IPS-18c (cell line): ENCODE measurements around the gene FOXC2.

Source experiments
- H3K4me3 ChIP-seq: 2 replicates; pipeline ENCODE4 v1.7.0; 2013; ENCODE audit warnings: low read depth, mild to moderate bottlenecking, low read length, moderate library complexity; ENCODE audit not compliant: insufficient read depth
- H3K9me3 ChIP-seq: one replicate; pipeline ENCODE4 v1.6.1; 2013; ENCODE audit warnings: mild to moderate bottlenecking, low read length, moderate library complexity; ENCODE audit not compliant: control insufficient read depth, insufficient read depth

FOXC2 gene

DNA sequence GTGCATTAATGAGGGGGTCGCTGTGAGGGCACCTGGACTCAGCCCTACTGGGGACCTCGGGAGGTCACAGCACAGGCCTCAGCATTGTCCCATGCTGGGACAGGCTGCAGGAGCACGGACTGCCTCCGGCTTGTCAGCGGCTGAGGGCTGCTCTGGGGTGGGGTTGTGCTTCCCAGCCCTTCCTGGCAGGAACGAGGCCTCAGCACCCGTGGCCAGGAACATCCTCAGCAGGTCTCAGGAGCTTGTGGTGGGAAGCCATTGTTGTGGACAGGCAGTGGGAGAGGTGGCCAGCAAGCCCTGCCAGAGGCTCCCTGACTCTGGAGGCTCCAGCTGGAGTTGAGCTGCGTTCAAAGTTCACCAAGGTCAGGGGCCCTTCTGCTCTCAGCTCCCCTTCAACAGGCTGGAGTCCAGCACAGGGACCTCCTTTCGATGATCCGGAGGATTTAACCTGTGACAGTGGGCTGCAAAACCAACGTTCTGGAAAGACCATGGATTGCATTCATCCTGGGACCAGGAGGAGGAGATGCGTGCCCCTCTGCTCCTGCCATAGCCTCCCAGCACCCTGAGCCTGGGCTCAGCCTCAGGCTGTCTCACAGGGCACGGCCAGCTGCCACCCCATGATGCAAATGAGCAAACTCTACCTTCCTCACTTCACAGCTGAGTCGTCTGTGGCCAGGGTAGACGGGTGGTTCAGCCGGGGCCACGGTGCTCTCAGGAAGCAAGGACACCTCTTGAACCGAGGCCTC lies 44.3 kb downstream of the FOXC2 start:
- Histone ChIP-seq H3K4me3 (no peak overlapping the region), H3K9me3 (no peaks in the 10 kb centered on the region)

DNA sequence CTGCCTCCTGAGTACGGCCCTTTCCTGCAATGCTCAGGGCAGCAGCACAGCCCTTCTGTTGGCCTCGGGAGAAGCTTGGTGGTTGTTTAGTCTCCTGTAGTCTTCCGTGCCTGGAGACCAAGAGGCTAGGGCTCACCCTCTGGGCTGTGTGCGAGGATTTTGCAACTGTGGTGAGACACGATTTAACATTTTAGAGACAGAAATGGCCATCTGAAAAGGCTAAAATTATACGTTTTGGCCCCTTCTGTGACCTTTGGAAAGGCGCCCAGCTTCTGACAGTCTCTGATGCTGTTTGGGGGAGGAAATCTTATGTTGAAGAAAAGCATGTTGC lies 44.9 kb downstream of the FOXC2 start:
- H3K9me3 ChIP-seq: no peaks in the 10 kb centered on the region
- H3K4me3 ChIP-seq: no peak overlapping the region

DNA sequence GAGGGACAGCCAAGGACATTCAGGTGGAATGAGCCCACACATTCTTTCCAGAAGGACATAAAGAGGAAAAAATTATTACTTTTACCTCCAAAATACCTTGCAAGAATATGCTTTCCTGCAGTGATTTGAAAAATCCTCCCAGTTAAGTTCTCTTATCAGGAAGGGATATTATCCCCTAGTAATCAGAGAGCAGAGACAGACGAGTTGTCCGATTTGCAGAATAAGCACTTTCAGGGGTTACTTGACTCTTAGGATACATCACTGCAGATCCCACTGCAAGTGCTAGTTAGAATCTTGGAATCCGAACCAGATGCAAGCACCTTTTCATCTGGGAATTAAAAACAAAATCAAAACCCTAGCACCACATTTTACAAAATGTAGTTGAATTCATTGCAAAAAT lies 45.3 kb downstream of the FOXC2 start:
- Histone ChIP-seq H3K9me3 (no peaks in the 10 kb centered on the region), H3K4me3 (no peak overlapping the region)

DNA sequence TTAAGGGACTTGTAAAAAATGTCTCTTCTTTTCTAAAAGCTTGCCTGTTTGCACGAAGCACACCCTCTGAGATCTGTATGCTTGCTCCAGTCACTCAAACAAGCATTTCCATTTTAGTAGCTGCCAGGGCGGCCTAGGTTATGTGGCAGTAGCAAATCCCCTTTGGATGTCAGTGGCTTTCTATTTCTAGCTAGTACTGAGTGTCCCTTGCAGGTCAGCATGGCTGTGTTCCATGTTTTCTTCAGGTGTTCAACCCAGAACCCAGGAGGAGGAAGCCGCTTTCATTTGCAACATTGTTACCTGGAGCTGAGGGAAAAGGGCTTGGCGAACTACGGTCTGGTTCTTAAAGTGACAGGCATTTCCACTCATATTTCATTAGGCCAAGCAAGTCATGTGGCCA lies 48.1 kb downstream of the FOXC2 start:
- no peaks in the 10 kb centered on the region for H3K9me3 ChIP-seq
- H3K4me3 ChIP-seq: no peak overlapping the region

DNA sequence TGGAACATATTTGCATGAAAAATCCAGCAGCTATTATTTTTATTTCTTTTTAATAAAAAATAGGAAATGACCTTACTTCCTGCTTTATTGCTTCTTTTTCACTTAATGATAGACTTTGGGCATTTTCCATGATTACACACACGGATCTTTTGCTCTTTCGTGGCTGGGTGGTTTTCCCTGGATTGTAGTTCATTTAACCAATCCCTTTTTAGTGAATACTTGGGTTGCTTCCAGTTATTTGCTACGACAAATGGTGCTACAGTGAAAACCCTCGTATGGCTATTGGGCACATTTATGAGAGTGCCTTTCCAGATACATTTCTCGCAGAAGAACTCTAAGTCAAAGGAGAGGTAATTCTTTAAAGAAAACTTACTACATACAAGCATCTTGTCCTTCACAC lies 50.3 kb downstream of the FOXC2 start:
- Histone ChIP-seq H3K4me3 (no peak overlapping the region), H3K9me3 (no peaks in the 10 kb centered on the region)

DNA sequence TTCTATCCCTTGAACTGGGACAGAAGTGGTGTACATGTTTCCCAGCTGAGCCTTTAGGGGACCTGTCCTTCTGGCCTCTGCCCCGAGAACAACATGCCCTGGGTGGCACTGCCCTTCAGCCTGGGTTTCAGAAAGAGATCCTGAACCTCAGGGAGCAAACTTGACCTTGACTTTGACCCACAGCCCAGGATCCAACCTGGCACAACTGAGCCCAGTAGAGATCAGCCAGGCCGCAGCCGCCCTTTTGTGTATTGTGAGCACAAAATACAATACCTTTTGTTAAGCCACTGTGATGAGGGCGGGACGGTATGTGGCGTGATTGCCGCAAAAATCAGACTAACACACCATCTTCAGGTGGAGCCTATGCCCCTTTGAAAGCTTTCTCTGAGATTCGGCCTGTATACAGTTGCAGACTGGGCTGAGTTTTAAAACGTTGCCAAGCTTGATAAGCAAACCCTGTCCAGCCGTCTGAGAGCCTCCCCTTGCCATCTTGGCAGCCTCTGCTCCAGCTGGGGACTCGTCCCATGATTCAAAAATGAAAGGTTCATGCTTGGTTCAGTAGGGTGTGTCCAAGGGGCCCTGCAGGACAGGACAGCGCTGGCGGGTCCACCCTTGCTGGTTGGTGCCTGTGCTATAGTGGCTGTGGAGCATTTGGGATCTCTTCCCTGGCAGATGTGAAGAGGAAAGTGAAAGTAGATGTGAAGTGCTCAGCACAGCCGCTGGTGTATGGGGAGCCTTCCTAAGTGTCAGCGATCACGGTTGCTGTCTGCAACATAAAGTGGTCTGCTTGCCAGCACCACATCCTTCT lies 52.0 kb downstream of the FOXC2 start:
- peaks cover 2% of the 10 kb centered on the region for H3K9me3 ChIP-seq
- H3K4me3 ChIP-seq: no peak overlapping the region
